ENCODE data around the gene GPALPP1.
"Not testable (repeated sequence)": the region's sequence is repeated elsewhere in the genome, so short reads cannot be mapped to it uniquely, and the experiment has no call there.

The GPALPP1 gene

DNA sequence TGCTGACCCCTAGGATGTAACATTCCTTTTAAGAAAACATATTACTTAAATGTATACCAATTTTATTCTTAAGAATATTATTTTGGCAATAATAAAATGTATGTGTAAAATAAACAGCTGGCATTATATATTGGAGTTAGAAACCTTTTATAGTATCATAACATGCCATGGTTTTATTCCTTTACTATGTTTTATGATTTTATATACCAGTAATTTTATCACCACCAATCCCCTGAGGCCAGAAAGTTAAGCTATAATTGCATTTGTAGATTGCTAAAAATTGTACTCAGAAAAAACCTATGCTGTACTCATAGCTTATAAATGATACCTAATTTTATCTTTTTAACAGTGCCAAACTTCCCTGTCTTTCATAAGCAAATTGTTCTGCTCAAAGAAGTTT, 17.9 kb downstream of the GPALPP1 start:
- DNase-seq (ENCODE audit: low read depth in 2 of 2): no peak

DNA sequence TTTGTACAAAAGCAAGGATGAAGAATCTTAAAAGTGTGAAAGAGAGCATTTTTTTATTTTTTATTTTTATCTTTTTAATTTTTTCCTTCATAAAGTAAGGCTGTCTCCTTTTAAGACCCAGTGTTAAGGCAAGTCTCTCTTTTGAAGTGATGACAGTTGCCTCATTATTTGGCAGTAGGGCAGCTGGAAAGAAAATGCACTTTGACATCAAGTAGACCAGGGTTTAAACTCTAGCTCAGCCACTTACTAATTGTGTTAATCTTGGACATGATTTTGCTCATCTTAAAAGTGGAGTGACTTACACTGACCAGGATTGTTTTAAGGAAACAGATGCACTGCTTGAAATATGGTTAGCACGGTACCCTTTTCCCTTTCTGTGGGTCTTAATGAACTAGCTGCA, 18.5 kb downstream of the GPALPP1 start:
- no peak for DNase-seq (ENCODE audit: low read depth in 2 of 2)

DNA sequence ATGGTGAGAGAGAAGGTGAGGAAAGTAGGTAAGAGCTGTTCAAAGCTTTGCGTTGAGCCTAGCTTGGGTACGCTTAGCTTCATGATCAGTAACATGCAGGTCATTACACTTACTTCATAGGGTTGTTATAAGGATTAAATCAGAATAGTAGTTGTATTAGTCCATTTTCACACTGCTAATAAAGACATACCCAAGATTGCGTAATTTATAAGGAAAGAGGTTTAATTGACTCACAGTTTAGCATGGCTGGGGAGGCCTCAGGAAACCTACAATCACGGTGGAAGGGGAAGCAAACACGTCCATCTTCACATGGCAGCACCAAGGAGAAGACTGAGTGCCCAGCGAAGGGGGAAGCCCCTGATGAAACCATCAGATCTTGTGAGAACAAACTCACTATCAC, 21.9 kb downstream of the GPALPP1 start:
- DNase-seq (ENCODE audit: low read depth in 2 of 2): no peak

DNA sequence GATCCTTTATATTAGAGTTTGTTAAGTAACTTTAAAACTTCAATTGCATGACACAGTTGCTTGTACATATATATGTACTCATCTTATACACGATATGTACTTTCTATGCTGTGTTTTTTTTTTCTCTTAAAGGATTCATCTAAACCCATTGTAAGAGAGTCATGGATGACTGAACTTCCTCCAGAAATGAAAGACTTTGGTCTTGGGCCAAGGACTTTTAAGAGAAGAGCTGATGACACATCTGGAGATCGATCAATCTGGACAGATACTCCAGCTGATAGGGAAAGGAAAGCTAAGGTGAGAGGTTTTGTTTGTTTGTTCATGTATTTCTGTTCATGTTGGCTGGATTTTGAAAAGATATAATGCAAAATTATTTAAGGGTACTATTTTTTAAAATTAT, 26.0 kb downstream of the GPALPP1 start:
- no peak for DNase-seq (ENCODE audit: low read depth in 2 of 2)

DNA sequence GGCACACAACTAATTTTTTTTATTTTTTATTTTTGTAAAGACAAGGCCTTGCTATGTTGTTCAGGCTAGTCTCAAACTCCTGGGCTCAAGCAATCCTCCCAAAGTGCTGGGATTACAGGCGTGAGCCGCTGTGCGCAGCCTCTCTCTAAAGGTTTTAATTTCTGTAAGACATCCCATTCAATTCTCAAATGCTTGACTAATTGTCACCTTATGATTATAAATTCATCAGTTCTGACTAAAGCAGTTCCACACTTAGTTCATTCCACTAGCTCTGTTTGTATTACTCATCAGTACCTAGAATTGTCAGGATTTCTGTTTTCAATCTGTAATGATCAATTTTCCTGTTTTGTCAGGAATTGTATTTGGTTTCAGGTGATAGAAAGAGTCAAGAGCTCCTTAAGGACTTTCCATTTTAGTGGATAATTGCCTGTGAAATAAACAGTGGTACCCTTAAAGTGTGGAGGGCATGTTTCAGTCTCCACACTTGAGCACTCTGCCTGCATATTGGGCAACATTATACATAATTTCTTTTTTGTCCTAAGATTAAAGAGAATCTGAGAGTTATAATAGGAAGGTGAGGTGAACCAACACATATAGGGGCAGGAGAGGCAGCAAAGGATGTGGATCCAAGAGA, 27.6 kb downstream of the GPALPP1 start:
- no peak for DNase-seq (ENCODE audit: low read depth in 2 of 2)

DNA sequence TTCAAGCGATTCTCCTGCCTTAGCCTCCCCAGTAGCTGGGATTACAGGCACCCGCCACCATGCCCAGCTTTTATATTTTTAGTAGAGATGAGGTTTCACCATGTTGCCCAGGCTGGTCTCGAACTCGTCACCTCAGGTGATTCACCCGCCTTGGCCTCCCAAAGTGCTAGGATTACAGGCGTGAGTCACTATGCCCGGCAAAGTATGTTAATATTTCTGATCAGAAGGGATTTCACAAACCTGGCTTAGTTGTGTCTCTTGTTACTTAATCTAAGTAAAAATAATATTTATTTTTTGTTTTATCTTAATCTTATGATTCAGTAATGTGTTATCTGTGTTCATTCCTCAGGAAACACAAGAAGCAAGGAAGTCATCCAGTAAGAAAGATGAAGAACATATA, 30.6 kb downstream of the GPALPP1 start:
- DNase-seq (ENCODE audit: low read depth in 2 of 2): not testable (repeated sequence)

DNA sequence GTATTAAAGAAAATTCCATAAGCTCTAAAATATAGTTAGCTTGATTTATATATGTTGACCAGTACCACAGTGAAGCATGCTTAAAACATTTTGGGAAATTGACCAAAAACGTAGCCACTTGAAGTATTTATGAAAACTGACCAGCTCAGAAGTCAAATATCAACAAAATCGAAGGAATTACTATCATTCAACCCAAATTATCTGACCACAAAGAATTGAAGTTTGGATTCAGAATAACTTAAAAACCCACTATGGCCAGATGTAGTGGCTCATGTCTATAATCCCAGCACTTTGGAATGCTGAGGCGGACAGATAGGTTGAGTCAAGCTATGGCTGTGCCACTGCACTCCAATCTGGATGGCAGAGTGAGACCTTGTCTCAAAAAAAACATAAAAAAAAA, 31.9 kb downstream of the GPALPP1 start:
- DNase-seq (ENCODE audit: low read depth in 2 of 2): no peak

DNA sequence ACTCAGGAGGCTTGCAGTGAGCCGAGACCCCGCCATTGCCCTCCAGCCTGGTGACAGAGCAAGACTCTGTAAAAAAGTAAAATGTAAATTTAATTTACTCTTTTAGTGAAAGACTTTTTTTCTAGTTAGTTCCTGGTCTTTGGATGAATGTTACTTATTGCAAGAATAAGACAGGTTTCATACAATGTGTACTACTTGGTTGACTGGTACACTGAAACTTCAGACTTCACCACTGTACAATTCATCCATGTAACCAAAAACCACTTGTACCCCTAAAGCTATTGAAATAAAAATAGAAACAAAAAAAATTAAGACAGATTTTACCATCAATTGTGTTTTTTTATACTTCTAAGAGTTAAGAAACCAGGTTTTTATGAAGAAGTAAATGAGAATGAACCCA, 35.5 kb downstream of the GPALPP1 start:
- DNase-seq (ENCODE audit: low read depth in 2 of 2): no peak

DNA sequence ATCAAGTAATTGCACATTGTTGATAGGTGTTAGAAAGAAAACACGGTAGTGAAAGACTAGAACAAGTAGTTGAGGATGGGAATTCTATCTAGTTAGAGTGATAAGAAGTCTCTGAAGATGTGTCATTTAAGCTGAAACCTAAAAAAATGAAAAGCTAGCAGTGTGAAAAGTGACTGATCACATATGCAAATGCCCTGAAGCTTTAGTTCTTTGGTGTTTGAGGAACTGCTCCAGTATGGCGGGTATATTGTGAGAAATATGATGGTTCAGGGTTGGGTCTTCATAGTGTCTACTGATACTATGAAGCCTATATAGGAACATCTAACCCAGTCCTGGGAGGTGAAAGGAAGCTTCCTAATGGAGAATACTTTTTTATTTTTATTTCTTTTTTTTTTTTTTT, 45.0 kb downstream of the GPALPP1 start:
- DNase-seq (ENCODE audit: low read depth in 2 of 2): no peak

DNA sequence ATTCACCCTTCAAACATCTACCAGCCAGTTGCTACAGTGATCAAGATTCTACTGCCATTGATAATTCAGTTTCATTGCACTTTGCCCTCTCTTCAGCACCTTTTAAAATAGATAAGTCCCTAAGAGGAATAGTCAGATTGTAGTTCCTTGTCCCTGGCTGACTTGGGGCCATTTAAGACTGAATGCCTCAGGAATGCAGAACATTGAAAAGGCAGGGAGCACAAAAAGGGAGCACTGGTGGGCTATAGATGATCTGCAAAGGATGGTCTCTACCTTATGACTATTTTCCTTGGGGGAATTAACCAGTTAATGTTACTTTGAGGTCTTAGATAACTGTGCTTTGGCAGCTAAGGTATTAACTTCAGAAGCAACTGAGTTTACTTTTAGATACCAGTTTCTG, 46.9 kb downstream of the GPALPP1 start:
- DNase-seq (ENCODE audit: low read depth in 2 of 2): no peak

DNA sequence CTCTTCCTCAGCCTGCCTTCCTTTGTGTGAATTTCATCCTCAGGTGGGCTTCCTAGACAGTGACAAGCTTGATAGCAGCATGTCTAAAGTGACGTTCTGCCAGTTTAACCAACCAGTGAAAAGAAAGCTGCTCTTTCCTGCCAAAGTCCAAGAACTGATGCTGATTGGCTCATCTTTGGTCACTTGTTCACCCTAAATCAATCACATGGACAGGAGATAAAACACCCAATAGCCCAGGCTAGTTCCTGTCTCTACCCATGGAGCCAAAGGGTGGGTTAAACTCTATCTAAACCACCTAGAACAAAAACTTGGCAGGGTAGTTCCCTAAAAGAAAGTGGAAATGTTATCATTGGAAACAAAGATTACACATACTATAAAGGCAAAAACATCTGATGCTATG, 50.8 kb downstream of the GPALPP1 start:
- no peak for DNase-seq (ENCODE audit: low read depth in 2 of 2)

DNA sequence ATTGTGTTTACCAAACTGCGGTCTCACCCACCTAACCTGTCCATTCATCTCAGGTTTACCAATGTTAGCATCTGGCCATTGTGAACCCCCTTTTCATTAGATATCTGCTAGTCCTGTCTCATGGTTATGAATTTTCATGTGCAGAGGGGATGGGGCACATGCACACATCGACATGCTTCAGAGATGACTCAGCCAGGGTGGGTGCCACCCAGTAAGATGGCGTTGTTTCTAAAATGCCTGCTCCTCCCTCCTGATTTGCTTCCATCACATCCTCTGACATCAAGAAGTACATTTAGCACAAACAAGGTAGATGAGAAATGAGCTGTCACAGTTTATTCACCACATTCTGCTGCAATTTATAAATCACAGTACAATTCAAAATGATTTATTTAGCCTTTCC, 51.3 kb downstream of the GPALPP1 start:
- no peak for DNase-seq (ENCODE audit: low read depth in 2 of 2)

DNA sequence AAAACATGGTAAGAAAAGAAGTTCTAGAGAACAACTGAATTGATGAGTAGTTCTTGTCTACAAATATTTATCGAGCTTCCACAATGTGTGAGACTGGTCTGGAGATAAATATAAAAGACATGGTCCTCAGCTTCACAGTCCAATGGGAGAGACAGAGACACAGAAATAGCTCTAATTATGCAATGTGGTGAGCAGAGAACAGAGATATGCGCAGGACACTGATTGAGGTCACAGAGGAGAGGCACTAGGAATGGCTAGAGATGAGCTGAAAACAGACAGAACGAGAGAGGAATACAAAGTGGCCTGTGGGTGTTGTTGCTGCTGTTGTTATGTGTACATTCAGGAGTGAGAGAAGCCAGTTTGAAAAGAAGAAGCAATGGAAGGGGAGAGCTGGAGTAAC, 53.2 kb downstream of the GPALPP1 start:
- DNase-seq (ENCODE audit: low read depth in 2 of 2): no peak

DNA sequence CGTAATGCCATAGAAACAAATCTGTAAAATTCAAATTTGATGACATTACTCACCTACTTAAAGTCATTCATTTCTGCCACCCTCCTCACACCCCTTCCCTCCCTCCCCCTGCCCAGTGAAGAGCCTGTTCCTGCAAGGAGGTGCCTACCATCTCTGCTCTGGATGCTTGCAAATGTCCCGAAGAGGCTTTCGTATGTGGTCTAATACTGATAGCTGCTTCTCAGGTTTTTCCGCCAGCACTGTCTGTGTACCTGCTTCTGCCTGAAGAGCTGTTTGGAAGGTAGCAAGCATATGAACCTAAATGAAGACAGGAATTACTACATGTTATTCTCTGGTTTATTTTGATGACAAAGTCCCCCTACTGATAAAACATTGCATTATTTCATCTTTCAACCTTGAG, 57.1 kb downstream of the GPALPP1 start:
- no peak for DNase-seq (ENCODE audit: low read depth in 2 of 2)

DNA sequence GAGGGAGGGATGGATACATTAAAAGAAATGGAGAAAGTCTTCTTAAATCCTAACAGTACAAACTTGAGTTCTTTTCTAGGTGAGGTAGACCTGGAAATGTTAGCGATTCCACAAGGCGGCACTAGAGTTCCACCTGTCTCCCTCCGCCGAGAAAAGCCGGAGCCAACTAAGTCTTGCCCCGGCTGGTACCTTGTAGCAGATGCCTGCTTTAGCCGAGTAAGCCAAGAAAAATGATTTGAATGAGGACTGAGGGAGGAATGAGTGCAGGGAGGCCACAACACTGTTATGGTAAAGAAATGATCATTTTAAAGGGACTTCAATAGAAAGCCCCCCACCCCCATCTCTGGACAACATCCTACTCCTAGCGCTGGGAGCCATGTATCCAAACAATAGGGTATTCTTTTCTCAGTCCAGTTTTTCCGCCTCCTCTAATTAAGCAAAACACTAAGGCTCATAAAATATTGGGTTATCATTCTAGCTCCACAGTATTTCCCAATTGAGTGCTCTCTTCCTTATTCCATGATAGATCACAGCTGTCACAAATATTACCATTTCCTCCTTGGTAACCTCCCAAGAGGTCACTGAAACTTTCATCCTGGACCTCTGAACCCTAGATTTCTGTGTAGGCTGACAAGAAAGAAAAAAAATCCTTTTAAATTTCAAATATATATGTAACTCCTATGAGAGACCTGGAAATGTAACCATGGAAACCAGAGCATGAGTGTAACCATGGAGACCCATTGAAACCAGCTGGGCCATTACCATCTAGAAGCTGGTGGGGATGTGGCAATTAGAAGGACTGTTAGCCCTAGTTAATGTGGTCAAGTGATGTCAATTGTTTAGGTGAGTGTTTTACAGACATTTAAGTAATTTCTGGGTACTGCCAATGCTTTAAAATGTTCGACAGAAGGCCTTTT, 58.3 kb downstream of the GPALPP1 start:
- DNase-seq (ENCODE audit: low read depth in 2 of 2): peak; percentile 49 to 64

DNA sequence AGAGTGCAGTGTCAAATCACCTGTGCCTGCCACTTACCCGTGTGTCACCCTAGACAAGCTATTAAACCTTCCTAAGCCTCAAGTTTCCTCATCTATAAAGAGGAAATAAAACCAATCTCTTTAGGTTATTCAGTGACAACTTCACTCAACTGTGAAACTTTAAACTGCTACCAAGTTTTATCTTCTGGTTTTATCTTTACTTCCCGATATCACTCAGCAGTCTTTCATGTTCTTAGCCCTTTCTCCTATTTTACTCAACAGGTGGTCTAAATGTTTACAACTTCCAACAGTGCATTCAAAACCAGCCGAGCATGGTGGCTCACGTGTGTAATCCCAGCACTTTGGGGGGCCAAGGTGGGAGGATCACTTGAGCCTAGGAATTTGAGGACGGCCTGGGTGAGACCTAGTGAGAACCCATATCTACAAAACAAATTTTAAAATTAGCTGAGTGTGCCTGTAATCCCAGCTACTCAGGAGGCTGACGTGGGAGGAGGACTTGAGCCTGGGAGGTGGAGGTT, 59.6 kb downstream of the GPALPP1 start:
- no peak for DNase-seq (ENCODE audit: low read depth in 2 of 2)

DNA sequence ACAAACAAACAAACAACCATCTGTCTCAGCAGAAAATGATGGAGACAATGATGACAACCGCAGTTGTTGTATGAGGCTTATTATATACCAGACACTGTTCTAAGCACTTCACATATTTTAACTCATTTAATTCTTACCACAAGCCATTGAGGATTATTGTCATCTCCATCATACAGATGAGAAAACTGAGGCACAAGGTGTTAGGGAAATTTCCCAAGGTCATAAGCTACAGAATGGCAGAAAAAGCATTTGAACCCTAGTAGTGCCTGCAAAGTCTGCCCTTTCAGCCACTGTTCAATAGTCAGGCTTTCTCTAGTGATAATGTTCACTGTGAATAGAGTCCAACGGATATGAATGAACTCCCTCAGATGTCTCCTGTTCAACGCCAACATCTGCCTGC, 60.1 kb downstream of the GPALPP1 start:
- DNase-seq (ENCODE audit: low read depth in 2 of 2): no peak

DNA sequence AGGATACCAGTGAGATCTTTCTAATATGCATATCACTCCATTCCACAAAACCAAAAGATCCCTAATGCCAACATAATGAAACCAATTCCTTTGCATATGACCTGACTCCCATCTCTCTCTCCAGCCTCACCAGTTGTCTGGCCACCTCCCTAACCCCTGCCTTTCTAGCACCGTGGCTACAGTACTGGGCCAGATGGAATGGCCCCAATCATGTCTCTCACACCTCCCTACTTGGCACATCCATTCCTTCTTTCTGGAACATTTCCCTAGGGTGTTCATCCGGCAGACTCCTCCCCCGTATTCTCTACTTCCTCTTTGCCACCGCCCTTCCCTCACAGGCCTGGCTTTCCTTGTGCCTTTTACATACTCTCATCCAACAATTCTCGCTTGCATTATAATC, 62.0 kb downstream of the GPALPP1 start:
- no peak for DNase-seq (ENCODE audit: low read depth in 2 of 2)

DNA sequence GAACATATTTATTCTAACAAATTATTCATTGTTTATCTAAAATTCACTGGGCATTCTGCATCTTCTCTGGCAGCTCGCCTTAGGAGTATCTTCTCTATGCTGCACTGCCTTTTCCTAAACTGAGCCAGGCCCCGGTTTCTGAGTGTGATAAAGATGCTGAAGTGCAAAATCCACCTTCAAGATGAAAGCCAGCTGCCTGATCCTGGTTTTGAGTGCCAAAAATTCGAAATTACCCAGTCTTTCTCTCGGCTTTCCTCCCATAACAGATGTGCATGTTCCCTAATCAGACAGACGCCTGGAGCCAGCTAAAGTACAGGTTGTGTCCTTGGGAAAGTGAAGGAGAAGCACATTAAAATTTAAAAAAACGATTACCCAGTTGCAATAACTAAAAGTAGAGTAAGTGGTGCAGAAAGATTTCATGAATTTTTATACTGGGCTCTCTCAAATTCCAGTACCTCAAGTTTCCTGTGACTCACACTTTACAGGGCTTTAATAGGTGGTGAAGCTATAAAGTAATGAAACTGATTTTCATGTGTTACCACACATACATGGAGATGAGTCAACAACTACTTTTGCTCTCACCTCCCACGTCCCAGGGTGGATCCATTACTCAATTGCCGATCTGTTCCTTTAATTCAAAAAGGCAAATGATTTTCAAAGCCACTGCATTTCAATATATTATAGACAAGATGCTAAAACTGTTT, 66.0 kb downstream of the GPALPP1 start:
- DNase-seq (ENCODE audit: low read depth in 2 of 2): peak in 1 of 2 donors; percentile 27

DNA sequence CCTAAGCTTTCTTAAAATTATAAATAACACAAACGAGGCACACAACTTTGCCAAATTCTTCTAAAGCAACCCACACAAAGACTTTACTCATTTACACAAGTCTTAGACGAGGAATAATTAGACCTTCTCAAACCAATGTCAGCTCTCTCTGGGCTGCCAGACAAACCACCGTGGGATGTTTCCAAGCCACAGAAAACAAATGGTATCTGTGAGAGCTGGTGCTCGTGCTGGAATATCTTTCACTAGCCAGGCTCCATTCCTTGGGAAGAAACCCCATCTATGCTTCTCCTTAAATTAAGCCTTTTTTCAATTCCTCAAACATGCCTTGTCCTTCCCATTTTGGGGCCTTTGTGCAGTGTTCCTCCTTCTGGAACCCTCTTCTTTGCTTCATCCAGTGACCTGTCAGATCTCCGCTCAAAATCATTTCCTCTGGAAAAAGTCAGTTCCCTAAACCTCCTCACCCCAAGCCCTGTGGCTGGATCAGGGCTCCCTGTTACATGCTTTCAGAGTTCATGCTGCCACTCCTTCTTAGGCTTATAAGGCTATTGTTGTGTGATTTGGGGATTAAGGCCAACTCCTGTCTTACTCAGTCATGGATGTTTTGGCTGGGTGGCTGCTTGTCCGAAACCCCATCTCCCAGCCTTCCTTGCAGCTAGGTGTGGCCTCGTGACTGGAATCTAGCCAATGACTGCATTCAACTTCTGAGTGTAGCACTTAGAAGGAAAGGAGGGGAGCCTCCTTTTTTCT, 66.7 kb downstream of the GPALPP1 start:
- no peak for DNase-seq (ENCODE audit: low read depth in 2 of 2)

DNA sequence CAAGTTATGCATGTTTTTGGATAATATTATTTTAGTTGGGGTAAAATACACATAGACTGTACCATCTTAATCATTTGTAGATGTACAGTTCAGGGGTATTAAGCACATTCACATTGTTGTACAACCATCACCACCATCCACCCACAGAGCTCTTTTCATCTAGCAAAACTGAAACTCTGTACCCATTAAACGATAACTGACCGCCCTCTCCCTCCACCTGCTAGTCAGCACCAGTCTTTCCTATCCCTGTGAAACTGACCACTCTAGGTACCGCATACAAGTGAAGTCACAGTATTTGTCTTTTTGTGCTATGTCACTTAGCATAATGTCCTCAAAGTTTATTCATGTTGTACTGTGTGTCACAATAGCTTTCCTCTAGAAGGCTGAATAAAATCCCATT, 70.7 kb downstream of the GPALPP1 start:
- no peak for DNase-seq (ENCODE audit: low read depth in 2 of 2)
